Ectodermal cell (in vitro differentiated cells): ENCODE results near the gene PODXL. TPM values are rescaled to one million over a fixed set of nuclear protein-coding genes. Genes with fewer than 3 reads are reported as not detected.

ENCODE experiments used
- H3K27ac ChIP-seq: 2 replicates; pipeline ENCODE4 v1.7.0; 2013; ENCODE audit warnings: mild to moderate bottlenecking, low read depth, low read length; ENCODE audit not compliant: insufficient read depth, poor library complexity, severe bottlenecking
- H3K27me3 ChIP-seq: 2 replicates; pipeline ENCODE4 v1.7.0; 2013; ENCODE audit warnings: mild to moderate bottlenecking, low read length; ENCODE audit not compliant: insufficient read depth, control insufficient read depth, poor library complexity, severe bottlenecking
- H3K36me3 ChIP-seq: one replicate; pipeline ENCODE4 v1.7.0; 2013; ENCODE audit warnings: low read length; ENCODE audit not compliant: control insufficient read depth, insufficient read depth
- H3K4me1 ChIP-seq: one replicate; pipeline ENCODE4 v1.7.0; 2013; ENCODE audit warnings: low read length; ENCODE audit not compliant: control insufficient read depth, insufficient read depth
- H3K4me3 ChIP-seq: 2 replicates; pipeline ENCODE4 v1.7.0; 2013; ENCODE audit warnings: low read depth, low read length, control low read depth; ENCODE audit not compliant: insufficient read depth
- H3K9me3 ChIP-seq: 2 replicates; pipeline ENCODE4 v1.7.0; 2013; ENCODE audit warnings: mild to moderate bottlenecking, low read length, moderate library complexity; ENCODE audit not compliant: control insufficient read depth
- WGBS, 2 experiments: methylation state at CpG; one replicate each; pipeline ENCODE4 v1.1.7; 2013; ENCODE audit warnings: missing lambda C conversion rate in 2 of 2; 5-methylcytosine and 5-hydroxymethylcytosine counted together
- polyA plus RNA-seq, 4 experiments: library from polyadenylated mRNA; stranded (reverse); fragments of 50-300 nt; gene quantifications; one replicate each; pipeline ENCODE4 v1.2.3, GENCODE V29; 2013

PODXL gene
- 221 TPM for polyA plus RNA-seq (2013, experiment 1 of 4)
- 171 TPM for polyA plus RNA-seq (2013, experiment 2 of 4)
- polyA plus RNA-seq (2013, experiment 3 of 4), result 162 TPM
- 157 TPM for polyA plus RNA-seq (2013, experiment 4 of 4)

GRCh38 chr7:131556053-131556908 lies at the start of gene PODXL:
PODXL (minus strand) TSS chr7:131556628; CDS start chr7:131556359, 269 bp downstream.
- WGBS, 2 experiments, result 0% methylated on average over 102 to 104 of the region's 112 CpGs
- peak within 1 kb of the TSS; percentile 70 for H3K27ac ChIP-seq

DNA sequence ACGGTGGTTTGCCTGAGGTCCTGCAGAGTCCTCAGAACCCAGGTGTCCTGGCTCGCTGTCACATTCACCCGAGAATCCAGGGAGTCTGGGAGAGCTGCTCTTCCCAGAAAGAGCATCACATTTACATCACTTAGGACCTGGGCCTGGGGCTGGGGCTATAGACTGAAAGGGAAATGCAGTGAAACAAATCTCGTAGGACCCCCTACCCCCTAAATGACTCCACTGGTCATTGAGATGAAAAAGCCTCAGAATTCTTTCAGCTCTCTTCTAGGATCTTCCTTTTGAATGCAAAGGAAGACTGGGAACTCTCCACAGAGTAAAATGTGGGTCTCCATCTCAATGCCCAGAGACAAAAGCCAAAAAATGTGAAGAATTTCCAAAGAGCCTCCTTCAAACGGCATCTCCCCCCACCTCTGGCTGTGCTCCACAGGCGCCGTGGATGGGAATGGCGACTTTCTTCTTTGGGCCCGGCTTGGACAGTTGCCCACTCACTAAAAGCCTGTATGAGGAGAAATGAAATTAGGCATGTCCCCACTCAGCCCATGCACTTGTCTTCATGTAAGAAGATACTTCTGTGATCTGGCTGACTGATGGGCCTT lies 49.0 kb upstream of the PODXL start:
- WGBS, 2 experiments, result 0 to 1% methylated on average over 9 of the region's 9 CpGs
- Histone ChIP-seq H3K4me3 (peak overlapping the region; percentile 16), H3K27ac (peak overlapping the region; percentile 92), H3K36me3 (no peaks in the 10 kb centered on the region), H3K27me3 (no peaks in the 10 kb centered on the region), H3K9me3 (no peaks in the 10 kb centered on the region), H3K4me1 (peaks cover 68% of the 10 kb centered on the region)

More at GRCh38 chr7:131556053-131556908, at the start of gene PODXL:
- peak within 1 kb of the TSS; percentile 74 for H3K4me3 ChIP-seq
- H3K27me3 ChIP-seq, result peaks cover 15% of the 10 kb centered on the region
- no peaks in the 10 kb centered on the region for H3K36me3 ChIP-seq
- no peaks in the 10 kb centered on the region for H3K9me3 ChIP-seq
- H3K4me1 ChIP-seq, result peaks cover 15% of the 10 kb centered on the region

- Histone ChIP-seq H3K4me1 (peaks cover 73% of the 10 kb centered on the region), H3K4me3 (peak overlapping the region; percentile 16), H3K27ac (peak overlapping the region; percentile 92), H3K27me3 (no peaks in the 10 kb centered on the region), H3K9me3 (no peaks in the 10 kb centered on the region), H3K36me3 (no peaks in the 10 kb centered on the region)
- WGBS, 2 experiments, result 2 to 3% methylated on average over 7 of the region's 7 CpGs
Measured at GRCh38 chr7:131604841-131605279, 48.4 kb upstream of the PODXL start.

- H3K4me3 ChIP-seq, result no peak overlapping the region
- no peaks in the 10 kb centered on the region for H3K9me3 ChIP-seq
- no peaks in the 10 kb centered on the region for H3K36me3 ChIP-seq
- no peaks in the 10 kb centered on the region for H3K27me3 ChIP-seq
- H3K27ac ChIP-seq, result no peak overlapping the region
- peaks cover 77% of the 10 kb centered on the region for H3K4me1 ChIP-seq
- WGBS, 2 experiments, result 89 to 94% methylated on average over 2 of the region's 2 CpGs
Measured at GRCh38 chr7:131603932-131604331, 47.5 kb upstream of the PODXL start.

DNA sequence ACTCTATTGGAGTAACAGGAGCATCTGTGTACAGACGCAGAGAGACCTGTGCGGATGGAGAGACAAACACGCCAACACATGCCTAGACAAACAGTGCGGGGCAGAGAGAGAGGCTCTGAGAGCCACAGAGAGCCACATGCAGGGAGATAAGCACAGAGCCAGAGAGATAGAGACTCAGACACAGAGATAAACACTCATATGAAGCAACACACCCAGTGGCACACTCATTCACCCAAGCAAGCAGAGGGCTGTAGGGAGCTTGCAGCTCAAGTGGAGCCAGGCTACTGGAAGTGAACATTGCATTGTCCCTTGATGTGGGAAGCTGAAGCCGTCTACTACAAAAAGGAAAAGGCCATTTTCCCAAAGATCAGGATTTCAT lies 46.6 kb upstream of the PODXL start:
- no peaks in the 10 kb centered on the region for H3K27me3 ChIP-seq
- H3K4me3 ChIP-seq, result no peak overlapping the region
- WGBS, 2 experiments, result 82 to 84% methylated on average over 5 of the region's 5 CpGs
- H3K9me3 ChIP-seq, result no peaks in the 10 kb centered on the region
- H3K36me3 ChIP-seq, result no peaks in the 10 kb centered on the region
- peaks cover 71% of the 10 kb centered on the region for H3K4me1 ChIP-seq
- H3K27ac ChIP-seq, result no peak overlapping the region

GRCh38 chr7:131602304-131602993 lies 46.0 kb upstream of the PODXL start:
- Histone ChIP-seq H3K36me3 (no peaks in the 10 kb centered on the region), H3K4me3 (no peak overlapping the region), H3K9me3 (no peaks in the 10 kb centered on the region), H3K27me3 (no peaks in the 10 kb centered on the region), H3K27ac (no peak overlapping the region), H3K4me1 (peaks cover 67% of the 10 kb centered on the region)
- 95 to 96% methylated on average over 12 of the region's 12 CpGs for WGBS, 2 experiments

GRCh38 chr7:131600085-131600881 lies 43.9 kb upstream of the PODXL start:
- Histone ChIP-seq H3K27ac (peak overlapping the region; percentile 90), H3K27me3 (no peaks in the 10 kb centered on the region), H3K4me1 (peaks cover 49% of the 10 kb centered on the region), H3K4me3 (no peak overlapping the region), H3K9me3 (no peaks in the 10 kb centered on the region), H3K36me3 (no peaks in the 10 kb centered on the region)
- 72 to 77% methylated on average over 11 of the region's 11 CpGs for WGBS, 2 experiments

DNA sequence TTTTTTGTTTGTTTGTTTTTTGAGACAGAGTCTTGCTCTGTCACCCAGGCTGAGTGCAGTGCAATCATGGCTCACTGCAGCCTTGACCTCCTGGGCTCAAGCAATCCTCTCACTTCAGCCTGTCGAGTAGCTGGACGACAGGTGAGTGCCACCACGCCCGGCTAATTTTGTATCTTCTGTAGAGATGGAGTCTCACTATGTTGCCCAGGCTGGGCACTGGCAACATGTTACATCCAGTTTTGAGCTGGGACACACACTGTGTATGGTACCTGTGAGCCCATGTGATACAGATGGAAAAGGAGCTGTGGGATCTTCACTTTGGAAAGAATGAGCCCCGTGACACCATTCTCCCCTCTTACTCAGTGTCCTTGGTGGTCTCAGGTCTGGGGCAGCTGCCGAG lies 40.4 kb upstream of the PODXL start:
- H3K27me3 ChIP-seq, result no peaks in the 10 kb centered on the region
- H3K27ac ChIP-seq, result no peak overlapping the region
- WGBS, 2 experiments, result 90 to 93% methylated on average over 6 of the region's 6 CpGs
- peaks cover 18% of the 10 kb centered on the region for H3K4me1 ChIP-seq
- no peaks in the 10 kb centered on the region for H3K9me3 ChIP-seq
- no peaks in the 10 kb centered on the region for H3K36me3 ChIP-seq
- H3K4me3 ChIP-seq, result no peak overlapping the region

DNA sequence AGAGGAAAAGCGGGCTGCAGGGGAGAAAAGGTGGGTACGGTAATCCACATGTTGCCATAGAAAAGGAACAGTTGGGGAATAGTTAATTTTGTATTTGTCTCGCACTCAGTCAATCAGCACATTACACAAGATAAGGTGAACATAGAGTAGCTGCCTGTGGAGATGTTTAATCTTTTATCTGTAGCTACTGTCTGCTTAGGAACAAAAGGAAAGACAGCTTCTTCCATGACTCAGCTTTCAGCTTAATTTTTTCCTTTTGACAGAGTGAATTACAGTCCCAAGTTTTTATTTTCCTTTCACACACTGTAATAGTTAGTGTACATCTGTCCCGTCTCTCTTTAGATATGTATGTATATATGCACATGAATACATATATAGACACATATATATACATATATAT lies 39.3 kb upstream of the PODXL start:
- WGBS, 2 experiments, result 96 to 100% methylated on average over 3 of the region's 4 CpGs
- Histone ChIP-seq H3K9me3 (no peaks in the 10 kb centered on the region), H3K27ac (no peak overlapping the region), H3K36me3 (no peaks in the 10 kb centered on the region), H3K4me3 (no peak overlapping the region), H3K4me1 (peaks cover 11% of the 10 kb centered on the region), H3K27me3 (no peaks in the 10 kb centered on the region)
